Panc1 (cell line): Measurements from ENCODE around the gene RELL1. TPM values are rescaled to one million over a fixed set of nuclear protein-coding genes. Genes with fewer than 3 reads are reported as not detected.

Source experiments
- ATAC-seq: fragments of 200-7000 bp; cut with Tn5 transposase; 2 replicates; pipeline ENCODE4 v1.9.1; 2020; ENCODE audit warnings: mild to moderate bottlenecking, moderate library complexity
- BruUV-seq: library from RNA; stranded (reverse); fragments of 400-500 nt; replicated peaks from 2 replicates; lab custom pipeline; 2021; lab: Mats Ljungman, UMichigan
- CTCF ChIA-PET: fragments of 300-600 bp; sonication (Branson Sonifier 250); formaldehyde crosslinking; loops from one replicate; lab custom pipeline; 2022; ENCODE audit warnings: antibody characterized with exemption; lab: Charles Lee
- POLR2A ChIA-PET: fragments of 300-600 bp; sonication (Branson Sonifier 250); formaldehyde crosslinking; loops from one replicate; lab custom pipeline; 2022; ENCODE audit warnings: antibody characterized with exemption; lab: Charles Lee
- DNase-seq: peaks from one replicate; pipeline ENCODE4 v3.0.0-alpha.2; 2010; ENCODE audit warnings: low read depth, low spot score
- H3K27ac ChIP-seq: 2 replicates; pipeline ENCODE4 v1.5.1; 2011; ENCODE audit warnings: mild to moderate bottlenecking, low read length, inconsistent platforms
- H3K27me3 ChIP-seq: fragments of 200-500 bp; sonication (Bioruptor generic); 2 replicates; pipeline ENCODE4 v1.6.0; 2014; ENCODE audit warnings: low read length, inconsistent platforms; ENCODE audit not compliant: control insufficient read depth, insufficient read depth
- H3K36me3 ChIP-seq: fragments of 200-500 bp; sonication (Bioruptor generic); 2 replicates; pipeline ENCODE4 v1.5.1; 2014; ENCODE audit warnings: inconsistent platforms, mild to moderate bottlenecking, low read length, moderate library complexity; ENCODE audit not compliant: control insufficient read depth, insufficient read depth
- H3K4me1 ChIP-seq: 2 replicates; pipeline ENCODE4 v1.5.1; 2011; ENCODE audit warnings: inconsistent platforms, mild to moderate bottlenecking, low read length, moderate library complexity; ENCODE audit not compliant: control insufficient read depth, insufficient read depth
- H3K4me3 ChIP-seq, 2 experiments: 2 replicates each; pipeline ENCODE4 v1.5.1; 2011 to 2012; ENCODE audit warnings: low read depth in 2 of 2, low read length in 2 of 2, mild to moderate bottlenecking in 2 of 2, inconsistent platforms in 1 of 2, moderate library complexity in 1 of 2
- H3K9me3 ChIP-seq: fragments of 200-500 bp; sonication (Bioruptor generic); 2 replicates; pipeline ENCODE4 v1.5.1; 2014; ENCODE audit warnings: low read depth, mild to moderate bottlenecking, inconsistent platforms, low read length, moderate library complexity; ENCODE audit not compliant: control insufficient read depth, insufficient read depth
- POLR2AphosphoS5 ChIP-seq: IDR thresholded peaks from 2 replicates; pipeline ENCODE4 v1.6.1; 2012; ENCODE audit warnings: mild to moderate bottlenecking, low read depth, low read length, moderate library complexity
- REST ChIP-seq, 2 experiments: IDR thresholded peaks; 2 replicates each; pipeline ENCODE4 v1.6.1; 2011 to 2012; ENCODE audit warnings: low read depth in 2 of 2, control low read depth in 1 of 2, low read length in 1 of 2, mild to moderate bottlenecking in 1 of 2, moderate library complexity in 1 of 2; ENCODE audit not compliant: insufficient read depth in 1 of 2
- SIN3A ChIP-seq: IDR thresholded peaks from 2 replicates; pipeline ENCODE4 v1.6.1; 2012; ENCODE audit warnings: low read depth, mild to moderate bottlenecking, low read length, moderate library complexity, borderline replicate concordance; ENCODE audit not compliant: insufficient read depth
- TCF7L2 ChIP-seq: IDR thresholded peaks from 2 replicates; pipeline ENCODE4 v1.6.1; 2011; ENCODE audit warnings: mild to moderate bottlenecking, low read depth, low read length, inconsistent platforms
- in situ Hi-C: cut with HindIII; loops from 2 replicates; pipeline ENCODE4 v1.10.0; 2016; ENCODE audit warnings: low sequenced_read_pairs, low pct_unique_long_range_greater_than_20kb
- intact Hi-C: fragments of 100-400 bp; cut with micrococcal nuclease; formaldehyde crosslinking; loops from one replicate; pipeline ENCODE4 v1.10.0; 2022; ENCODE audit not compliant: unreplicated experiment
- total RNA-seq: library from RNA; stranded (reverse); gene quantifications from one replicate; pipeline ENCODE4 v1.2.1, GENCODE V29; 2021; ENCODE audit not compliant: unreplicated experiment
- TF ChIP-seq, protein P1 (sequence below): fragments of 450-650 bp; IDR thresholded peaks from 2 replicates; pipeline ENCODE4 v1.5.1; 2017; ENCODE audit warnings: mild to moderate bottlenecking

RELL1 gene
- total RNA-seq, 1 experiment from 2014 or later, result 29.1 TPM

DNA sequence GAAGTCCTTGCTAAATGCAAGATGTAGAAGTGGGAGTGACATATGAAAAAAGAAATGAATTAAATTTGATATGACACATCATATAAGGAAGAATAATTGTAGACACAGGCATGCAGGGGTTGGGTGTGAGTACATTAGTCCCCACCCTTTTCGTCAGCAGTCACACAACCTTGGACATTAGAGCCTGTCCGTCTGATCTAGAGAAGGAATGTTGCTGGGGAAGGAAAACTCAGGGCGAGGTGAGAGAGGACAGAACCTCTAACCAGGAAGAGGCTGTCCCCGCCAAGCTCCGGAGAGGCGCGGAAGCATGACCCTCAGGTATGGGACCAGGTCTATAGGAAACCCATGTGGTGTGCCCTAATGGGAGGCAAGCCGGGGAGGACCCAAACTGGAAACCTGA lies 102.1 kb downstream of the RELL1 start:
- H3K4me3 ChIP-seq, result no peak overlapping the region
- BruUV-seq, result no TSS peak
- no peaks in the 10 kb centered on the region for H3K27me3 ChIP-seq
- ChIA-PET CTCF (no interaction called here), POLR2A (no interaction called here)
- no peak overlapping the region for H3K27ac ChIP-seq
- TF ChIP-seq, protein P1, sequence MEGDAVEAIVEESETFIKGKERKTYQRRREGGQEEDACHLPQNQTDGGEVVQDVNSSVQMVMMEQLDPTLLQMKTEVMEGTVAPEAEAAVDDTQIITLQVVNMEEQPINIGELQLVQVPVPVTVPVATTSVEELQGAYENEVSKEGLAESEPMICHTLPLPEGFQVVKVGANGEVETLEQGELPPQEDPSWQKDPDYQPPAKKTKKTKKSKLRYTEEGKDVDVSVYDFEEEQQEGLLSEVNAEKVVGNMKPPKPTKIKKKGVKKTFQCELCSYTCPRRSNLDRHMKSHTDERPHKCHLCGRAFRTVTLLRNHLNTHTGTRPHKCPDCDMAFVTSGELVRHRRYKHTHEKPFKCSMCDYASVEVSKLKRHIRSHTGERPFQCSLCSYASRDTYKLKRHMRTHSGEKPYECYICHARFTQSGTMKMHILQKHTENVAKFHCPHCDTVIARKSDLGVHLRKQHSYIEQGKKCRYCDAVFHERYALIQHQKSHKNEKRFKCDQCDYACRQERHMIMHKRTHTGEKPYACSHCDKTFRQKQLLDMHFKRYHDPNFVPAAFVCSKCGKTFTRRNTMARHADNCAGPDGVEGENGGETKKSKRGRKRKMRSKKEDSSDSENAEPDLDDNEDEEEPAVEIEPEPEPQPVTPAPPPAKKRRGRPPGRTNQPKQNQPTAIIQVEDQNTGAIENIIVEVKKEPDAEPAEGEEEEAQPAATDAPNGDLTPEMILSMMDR, result no peak
- TF ChIP-seq POLR2AphosphoS5 (no peak), SIN3A (no peak), TCF7L2 (no peak), REST (IDR thresholded peaks at IDR 0.05; ENCODE audit: insufficient read depth in 1 of 2, low read depth in 2 of 2, low read length in 1 of 2) (no peak)
- H3K36me3 ChIP-seq, result no peaks in the 10 kb centered on the region
- ATAC-seq, result no peak
- DNase-seq, result no peak
- intact Hi-C loops (no loop called here), in situ Hi-C loops (no loop called here)
- no peaks in the 10 kb centered on the region for H3K9me3 ChIP-seq
- no peaks in the 10 kb centered on the region for H3K4me1 ChIP-seq

DNA sequence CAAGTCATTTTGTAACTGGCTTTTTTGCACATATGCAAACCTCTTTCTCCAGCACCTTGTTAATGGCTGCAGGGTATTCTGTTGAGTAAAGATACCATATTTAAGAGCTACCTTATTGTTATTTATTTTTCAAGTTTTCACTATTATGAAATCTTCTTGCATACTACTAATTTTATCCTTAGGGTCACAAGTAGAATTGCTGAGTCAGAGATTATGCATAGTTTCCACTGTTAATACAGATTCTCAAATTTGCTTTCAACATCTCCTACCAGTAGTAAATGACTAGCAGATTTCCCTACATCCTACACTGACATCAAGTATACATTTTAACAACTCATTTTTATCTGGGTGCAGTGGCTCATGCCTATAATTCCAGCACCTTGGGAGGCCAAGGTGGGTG lies 112.6 kb downstream of the RELL1 start:
- Histone ChIP-seq H3K9me3 (no peaks in the 10 kb centered on the region), H3K4me1 (no peaks in the 10 kb centered on the region), H3K36me3 (no peaks in the 10 kb centered on the region), H3K4me3 (no peak overlapping the region), H3K27me3 (no peaks in the 10 kb centered on the region), H3K27ac (no peak overlapping the region)
- intact Hi-C loops (no loop called here), in situ Hi-C loops (no loop called here)
- POLR2A ChIA-PET, result interaction anchor here (0.6 kb wide), 1 partner anchor 30 kb away, joined by 3 read pairs; no protein-coding TSS in a partner anchor
- CTCF ChIA-PET, result no interaction called here
- no peak for TF ChIP-seq TCF7L2
- no peak for TF ChIP-seq REST (IDR thresholded peaks at IDR 0.05; ENCODE audit: insufficient read depth in 1 of 2, low read depth in 2 of 2, low read length in 1 of 2)
- no peak for TF ChIP-seq SIN3A
- TF ChIP-seq POLR2AphosphoS5, result no peak
- TF ChIP-seq, protein P1, result no peak
- DNase-seq (no peak), ATAC-seq (no peak)
- no TSS peak for BruUV-seq
